ENCODE data around the gene KIF11. TPM values are rescaled to one million over a fixed set of nuclear protein-coding genes. Genes with fewer than 3 reads are reported as not detected.
"Not testable (repeated sequence)": the region's sequence is repeated elsewhere in the genome, so short reads cannot be mapped to it uniquely, and the experiment has no call there.

The KIF11 gene
- total RNA-seq, 4 donors from 2014 or later: 0.37 to 2.2 (median 0.69) TPM

- ATAC-seq (ENCODE audit: low FRiP score): peak; percentile 41
- no peak for TF ChIP-seq CTCF (IDR thresholded peaks at IDR 0.05)
- DNase-seq (ENCODE audit: low spot score): no peak
These were observed 19.7 kb upstream of the KIF11 start for GRCh38 chr10:92573091-92573797.

DNA sequence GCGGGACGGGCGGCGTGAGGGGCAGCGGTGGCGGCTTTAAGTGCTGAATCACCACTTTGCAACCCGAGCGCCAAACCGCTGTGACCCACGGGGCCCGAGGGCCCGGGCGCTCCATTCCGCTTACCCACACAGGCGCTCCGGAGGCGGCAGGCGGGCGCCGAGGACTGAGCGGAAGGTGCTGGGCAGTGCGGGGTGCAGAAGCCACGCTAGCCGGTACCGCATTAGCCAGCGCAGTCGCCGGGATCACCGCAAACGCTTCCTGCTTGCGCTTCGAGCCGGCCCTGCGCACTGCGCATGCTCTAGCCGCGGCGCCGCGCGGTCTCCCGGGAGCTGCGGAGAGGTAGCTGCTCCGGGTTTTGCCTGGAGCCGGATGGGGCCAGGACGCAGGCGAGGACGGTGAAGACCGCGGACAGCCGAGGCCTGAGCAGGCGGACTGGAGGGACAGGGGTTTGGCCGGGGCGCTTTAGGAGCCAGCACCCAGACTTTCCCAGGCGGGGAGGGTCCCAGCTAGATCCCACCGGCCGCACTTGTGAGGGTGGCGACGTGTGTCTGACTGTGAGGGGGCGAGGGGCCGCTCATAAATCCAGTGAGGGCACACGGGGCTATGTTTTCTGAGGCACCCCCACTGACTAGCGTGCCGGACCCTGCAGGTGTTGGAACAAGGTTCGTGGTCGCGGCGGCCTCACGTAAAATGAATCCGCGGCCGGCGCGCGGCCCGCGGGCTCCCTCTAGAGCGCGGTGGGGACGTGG, 19.0 kb upstream of the KIF11 start, which contains the start of gene IDE:
IDE (minus strand) TSS at position 296 of the 750 bp plus-strand sequence; CDS start at position 222, 74 bp downstream.
- ATAC-seq (ENCODE audit: low FRiP score) (peak; percentile 96), DNase-seq (ENCODE audit: low spot score) (peak; percentile 58)
- peak in 1 of 3 donors; percentile 7 for TF ChIP-seq CTCF (IDR thresholded peaks at IDR 0.05)

- no peak for TF ChIP-seq CTCF (IDR thresholded peaks at IDR 0.05)
- DNase-seq (ENCODE audit: low spot score) (no peak), ATAC-seq (ENCODE audit: low FRiP score) (peak; percentile 10)
These were observed 18.2 kb upstream of the KIF11 start for GRCh38 chr10:92574548-92575261.

DNA sequence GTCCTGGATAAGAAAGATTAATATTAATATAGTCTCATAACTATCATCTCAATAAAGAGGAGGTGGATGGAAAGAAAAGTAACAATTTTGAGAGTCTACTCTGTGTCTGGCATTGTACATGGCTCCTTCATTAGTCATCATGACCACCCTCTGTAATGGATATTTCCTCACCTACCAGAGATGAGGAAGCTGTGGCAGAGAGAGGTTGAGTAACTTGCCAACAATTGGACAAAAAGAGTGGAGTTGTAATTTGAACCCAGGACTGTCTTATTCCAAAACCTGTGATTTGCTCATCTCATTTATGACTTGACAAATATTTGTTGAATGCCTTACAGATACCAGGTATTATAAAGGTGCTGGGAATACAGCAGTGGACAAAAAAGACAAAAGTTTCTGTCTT, 17.0 kb upstream of the KIF11 start:
- DNase-seq (ENCODE audit: low spot score) (no peak), ATAC-seq (ENCODE audit: low FRiP score) (no peak)
- no peak for TF ChIP-seq CTCF (IDR thresholded peaks at IDR 0.05)

DNA sequence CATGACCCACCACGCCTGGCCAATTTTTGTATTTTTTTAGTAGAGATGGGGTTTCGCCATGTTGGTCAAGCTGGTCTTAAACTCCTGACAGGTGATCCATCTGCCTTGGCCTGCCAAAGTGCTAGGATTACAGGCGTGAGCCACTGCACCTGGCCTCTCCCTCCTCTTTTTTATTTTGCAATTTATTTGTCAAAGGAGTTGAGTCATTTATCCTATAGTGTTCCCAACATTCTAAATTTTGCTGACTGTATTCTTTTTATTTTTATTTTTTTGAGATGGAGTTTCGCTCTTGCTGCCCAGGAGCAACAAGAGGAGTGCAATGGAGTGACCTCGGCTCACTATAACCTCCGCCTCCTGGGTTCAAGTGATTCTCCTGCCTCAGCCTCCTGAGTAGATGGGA, 10.6 kb upstream of the KIF11 start:
- not testable (repeated sequence) for ATAC-seq (ENCODE audit: low FRiP score); DNase-seq (ENCODE audit: low spot score)

DNA sequence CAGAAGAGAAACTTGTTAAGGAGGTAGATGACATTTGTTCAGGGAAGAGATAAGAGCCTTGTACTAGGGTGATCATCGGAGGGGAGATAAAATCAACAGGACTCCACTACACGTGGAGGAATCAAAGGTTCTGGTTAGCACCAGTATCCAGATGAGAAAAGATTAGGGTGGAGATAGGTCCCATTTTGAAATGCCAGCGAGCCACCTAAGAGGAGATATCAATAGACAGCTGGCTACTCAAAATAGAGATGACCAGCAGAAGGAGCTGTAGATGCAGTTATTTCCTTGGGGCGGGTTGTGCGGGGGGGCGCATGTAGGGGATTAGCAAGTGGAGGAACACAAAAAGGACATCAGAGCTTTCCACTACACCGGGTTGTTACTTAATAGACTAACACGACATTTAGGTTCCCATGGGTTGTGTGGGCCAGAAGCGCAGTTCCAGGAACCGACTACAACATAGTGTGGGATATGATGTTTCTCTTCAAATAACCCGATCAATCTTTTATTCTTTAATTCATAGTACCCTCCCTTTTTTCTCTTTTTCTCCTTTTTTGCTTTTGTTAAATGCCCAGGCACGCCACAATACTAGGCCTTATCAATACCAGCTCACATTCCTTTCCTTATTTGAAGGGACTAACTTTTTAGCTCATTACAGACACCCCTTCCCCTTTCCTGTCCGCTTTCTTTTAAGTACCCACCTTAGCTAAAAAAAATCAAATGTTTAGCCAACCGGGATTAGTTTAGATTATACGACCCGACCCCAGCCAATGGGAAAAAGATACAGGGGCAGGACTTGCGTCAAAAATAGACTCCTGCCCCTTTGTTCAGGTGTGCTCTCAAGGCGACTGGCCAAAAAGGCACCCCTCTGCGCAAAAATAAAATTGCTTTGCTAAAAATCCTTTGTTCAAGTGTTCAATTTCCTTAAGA, 2.0 kb upstream of the KIF11 start:
- no peak for DNase-seq (ENCODE audit: low spot score)
- no peak for TF ChIP-seq CTCF (IDR thresholded peaks at IDR 0.05)
- no peak for ATAC-seq (ENCODE audit: low FRiP score)

All from omental fat pad (tissue), 4 donors.